Measurements from ENCODE around the gene PLCH1. TPM values are rescaled to one million over a fixed set of nuclear protein-coding genes. Genes with fewer than 3 reads are reported as not detected.

PLCH1 gene
- total RNA-seq, 1 donor: 11.7 TPM

DNA sequence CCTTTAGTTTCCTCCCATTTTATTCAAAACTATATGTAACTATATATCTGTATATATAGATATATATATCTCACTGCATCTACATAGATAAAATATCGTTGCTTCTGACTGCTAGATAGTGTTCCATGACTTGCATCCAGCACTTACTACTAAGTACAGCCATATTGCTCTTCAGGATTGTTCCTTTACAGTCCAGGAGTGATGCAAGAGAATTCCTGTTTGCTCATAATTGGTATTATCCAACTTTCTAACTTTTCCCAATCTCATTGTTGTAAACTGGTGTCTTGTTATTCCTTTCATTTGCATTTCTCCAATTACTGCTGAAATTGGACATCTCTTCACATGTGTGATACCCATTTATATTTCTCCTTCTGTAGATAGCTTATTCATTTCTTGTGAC lies 351.6 kb downstream of the PLCH1 start:
- TF ChIP-seq CTCF (IDR thresholded peaks at IDR 0.05; ENCODE audit: insufficient read depth, low read depth, low read length): no peak
- DNase-seq (ENCODE audit: low read depth): no peak
- no peak overlapping the region for H3K4me3 ChIP-seq (ENCODE audit: low read depth, low read length)

- H3K4me3 ChIP-seq (ENCODE audit: low read depth, low read length): no peak overlapping the region
- no peak for TF ChIP-seq CTCF (IDR thresholded peaks at IDR 0.05; ENCODE audit: insufficient read depth, low read depth, low read length)
- no peak for DNase-seq (ENCODE audit: low read depth)
Measured at GRCh38 chr3:155392138-155392537, 352.7 kb downstream of the PLCH1 start.

GRCh38 chr3:155391551-155391958 lies 353.3 kb downstream of the PLCH1 start:
- peak; percentile 85 for DNase-seq (ENCODE audit: low read depth)

GRCh38 chr3:155391104-155391503 lies 353.8 kb downstream of the PLCH1 start:
- peak; percentile 88 for DNase-seq (ENCODE audit: low read depth)
- TF ChIP-seq CTCF (IDR thresholded peaks at IDR 0.05; ENCODE audit: insufficient read depth, low read depth, low read length): no peak
- no peak overlapping the region for H3K4me3 ChIP-seq (ENCODE audit: low read depth, low read length)

More at GRCh38 chr3:155391551-155391958, 353.3 kb downstream of the PLCH1 start:
- no peak overlapping the region for H3K4me3 ChIP-seq (ENCODE audit: low read depth, low read length)
- no peak for TF ChIP-seq CTCF (IDR thresholded peaks at IDR 0.05; ENCODE audit: insufficient read depth, low read depth, low read length)

DNA sequence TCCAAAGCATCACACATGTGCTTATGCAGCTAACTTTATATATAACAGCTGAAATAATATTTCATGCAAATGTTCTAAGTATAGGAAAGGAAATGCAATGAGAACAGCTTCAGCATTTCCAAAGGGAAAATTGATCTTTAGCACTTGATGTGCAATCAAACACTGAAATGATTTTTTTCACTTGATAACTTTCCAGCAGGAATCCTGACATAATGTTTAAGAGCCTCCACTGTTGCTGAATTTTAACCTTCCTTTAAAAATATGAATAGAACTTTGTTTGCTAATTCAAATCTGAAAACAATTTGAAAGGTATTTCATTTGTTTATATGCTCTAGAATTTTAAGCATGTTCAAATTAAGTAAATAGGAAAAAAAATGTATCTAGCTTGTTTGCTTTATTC lies 354.5 kb downstream of the PLCH1 start:
- peak; percentile 18 for DNase-seq (ENCODE audit: low read depth)
- TF ChIP-seq CTCF (IDR thresholded peaks at IDR 0.05; ENCODE audit: insufficient read depth, low read depth, low read length): no peak

DNA sequence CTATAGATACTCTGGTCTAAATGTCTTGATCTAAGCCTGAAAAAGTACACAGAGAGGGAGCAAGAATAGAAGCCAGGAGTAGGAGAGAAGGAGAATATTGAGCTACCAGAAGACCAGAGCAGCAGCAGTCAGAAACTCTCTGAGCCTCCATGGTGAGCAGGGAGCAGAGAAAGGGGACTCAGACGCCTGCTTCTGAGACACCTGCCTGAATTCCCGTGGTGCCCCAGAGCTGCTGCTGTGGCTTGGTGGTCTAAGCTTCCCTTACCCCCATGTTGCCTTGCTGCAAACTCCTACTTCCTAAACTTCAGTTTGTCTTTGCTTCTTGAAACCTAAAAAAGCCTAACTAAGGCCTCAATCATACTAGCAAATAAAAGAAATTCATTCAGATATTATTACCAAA lies 356.5 kb downstream of the PLCH1 start:
- no peak for DNase-seq (ENCODE audit: low read depth)
- no peak for TF ChIP-seq CTCF (IDR thresholded peaks at IDR 0.05; ENCODE audit: insufficient read depth, low read depth, low read length)
- no peak overlapping the region for H3K4me3 ChIP-seq (ENCODE audit: low read depth, low read length)

More for the DNA sequence above, 354.5 kb downstream of the PLCH1 start:
- no peak overlapping the region for H3K4me3 ChIP-seq (ENCODE audit: low read depth, low read length)

DNA sequence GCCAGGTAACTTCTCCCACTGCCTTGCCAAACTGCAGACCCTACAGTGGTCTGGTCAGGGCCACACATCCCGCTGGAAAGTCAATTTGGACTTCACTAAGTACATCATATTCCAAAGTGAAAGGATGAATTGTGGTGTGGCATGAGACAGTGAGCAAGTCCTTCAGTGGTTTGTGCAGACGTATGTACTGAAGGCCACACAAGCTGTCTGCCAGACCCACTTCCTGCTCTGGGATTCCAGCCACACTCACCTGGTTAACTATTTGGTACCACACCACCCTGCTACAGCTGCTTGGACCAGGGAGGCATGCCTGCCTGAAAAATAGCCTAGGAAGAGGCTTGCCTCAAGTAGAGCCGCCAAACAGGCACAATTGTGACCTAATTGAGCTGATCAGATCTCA lies 357.3 kb downstream of the PLCH1 start:
- no peak overlapping the region for H3K4me3 ChIP-seq (ENCODE audit: low read depth, low read length)
- TF ChIP-seq CTCF (IDR thresholded peaks at IDR 0.05; ENCODE audit: insufficient read depth, low read depth, low read length): no peak
- DNase-seq (ENCODE audit: low read depth): no peak
